DOHH2 (cell line): Measurements from ENCODE around the gene ZBTB3.
A peak's percentile ranks its signal among the peaks of the same experiment; 100 is the strongest.
"Not testable (repeated sequence)": the region's sequence is repeated elsewhere in the genome, so short reads cannot be mapped to it uniquely, and the experiment has no call there.

ENCODE experiments used
- H3F3A ChIP-seq: fragments of 200-600 bp; sonication (generic), shearing (Covaris generic); 2 replicates; pipeline ENCODE4 v1.6.0; 2016; ENCODE audit warnings: antibody characterized with exemption, mild to moderate bottlenecking; ENCODE audit not compliant: control insufficient read depth, insufficient read depth
- H3K27ac ChIP-seq: fragments of 200-600 bp; sonication (generic); 2 replicates; pipeline ENCODE4 v1.5.1; 2014; ENCODE audit warnings: low read depth, mild to moderate bottlenecking, low read length, moderate library complexity
- H3K27me3 ChIP-seq: fragments of 200-600 bp; sonication (generic); 2 replicates; pipeline ENCODE4 v1.6.1; 2014; ENCODE audit warnings: mild to moderate bottlenecking, low read length, mixed read lengths; ENCODE audit not compliant: control insufficient read depth
- H3K36me3 ChIP-seq: fragments of 200-600 bp; sonication (generic); 2 replicates; pipeline ENCODE4 v1.6.1; 2014; ENCODE audit warnings: mild to moderate bottlenecking, low read length, moderate library complexity, mixed read lengths; ENCODE audit not compliant: control insufficient read depth
- H3K4me1 ChIP-seq: fragments of 200-600 bp; sonication (generic); 2 replicates; pipeline ENCODE4 v1.6.1; 2014; ENCODE audit warnings: mild to moderate bottlenecking, low read length, mixed read lengths; ENCODE audit not compliant: control insufficient read depth
- H3K4me2 ChIP-seq: fragments of 200-600 bp; sonication (generic); 2 replicates; pipeline ENCODE4 v1.6.0; 2014; ENCODE audit warnings: mild to moderate bottlenecking, low read length, moderate library complexity
- H3K4me3 ChIP-seq: fragments of 200-600 bp; sonication (generic); 2 replicates; pipeline ENCODE4 v1.5.1; 2014; ENCODE audit warnings: mild to moderate bottlenecking, low read length, mixed read lengths
- H3K79me2 ChIP-seq: fragments of 200-600 bp; sonication (generic); 2 replicates; pipeline ENCODE4 v1.6.1; 2014; ENCODE audit warnings: mild to moderate bottlenecking, low read length, mixed read lengths; ENCODE audit not compliant: control insufficient read depth
- H3K9me2 ChIP-seq: fragments of 200-600 bp; sonication (generic); replicated peaks from 2 replicates; pipeline ENCODE4 v1.6.1; 2014; ENCODE audit warnings: mild to moderate bottlenecking, low read length, mixed read lengths; ENCODE audit not compliant: control insufficient read depth
- H3K9me3 ChIP-seq: fragments of 200-600 bp; sonication (generic); 2 replicates; pipeline ENCODE4 v1.6.1; 2014; ENCODE audit warnings: antibody characterized with exemption, low read length, mixed read lengths; ENCODE audit not compliant: control insufficient read depth, insufficient read depth
- H4K20me1 ChIP-seq: fragments of 200-600 bp; sonication (generic); 2 replicates; pipeline ENCODE4 v1.6.0; 2014; ENCODE audit warnings: low read depth, mild to moderate bottlenecking, antibody characterized with exemption, low read length, moderate library complexity; ENCODE audit not compliant: control insufficient read depth, insufficient read depth
- CTCF ChIP-seq: fragments of 200-600 bp; sonication (generic); IDR thresholded peaks from one replicate; pipeline ENCODE4 v1.5.1; 2014; ENCODE audit warnings: antibody characterized with exemption, mild to moderate bottlenecking, low read depth, low read length; ENCODE audit not compliant: poor library complexity, severe bottlenecking
- EZH2phosphoT487 ChIP-seq: fragments of 200-600 bp; sonication (generic); IDR thresholded peaks from 2 replicates; pipeline ENCODE4 v1.6.1; 2017; ENCODE audit warnings: borderline replicate concordance, mild to moderate bottlenecking, antibody characterized with exemption, low read length, moderate library complexity, mixed read lengths

The ZBTB3 gene

GRCh38 chr11:62771144-62772021 lies 17.4 kb upstream of the ZBTB3 start, which contains the start of gene TAF6L:
Gene TAF6L, plus strand, starts transcription at chr11:62771396. Its CDS starts 4,388 bp downstream, at chr11:62775784.
- no peaks in the 10 kb centered on the region for H3K27me3 ChIP-seq
- H3K9me3 ChIP-seq, result no peaks in the 10 kb centered on the region
- no peak for TF ChIP-seq EZH2phosphoT487
- TF ChIP-seq CTCF, result no peak
- peaks cover 28% of the 10 kb centered on the region for H3K36me3 ChIP-seq
- peaks cover 37% of the 10 kb centered on the region for H3K79me2 ChIP-seq
- H3F3A ChIP-seq, result peaks cover 16% of the 10 kb centered on the region
- H3K27ac ChIP-seq, result peak within 1 kb of the TSS; percentile 74
- peak within 1 kb of the TSS; percentile 97 for H3K4me3 ChIP-seq
- no peaks in the 10 kb centered on the region for H3K9me2 ChIP-seq
- peaks cover 31% of the 10 kb centered on the region for H3K4me1 ChIP-seq
- H4K20me1 ChIP-seq, result no peaks in the 10 kb centered on the region
- peak within 1 kb of the TSS; percentile 96 for H3K4me2 ChIP-seq

- H3K27me3 ChIP-seq, result no peaks in the 10 kb centered on the region
- no peaks in the 10 kb centered on the region for H4K20me1 ChIP-seq
- no peak for TF ChIP-seq CTCF
- no peak for TF ChIP-seq EZH2phosphoT487
- H3F3A ChIP-seq, result peaks cover 16% of the 10 kb centered on the region
- no peaks in the 10 kb centered on the region for H3K9me2 ChIP-seq
- H3K9me3 ChIP-seq, result no peaks in the 10 kb centered on the region
- peaks cover 37% of the 10 kb centered on the region for H3K79me2 ChIP-seq
- peak overlapping the region; percentile 96 for H3K4me2 ChIP-seq
- peak overlapping the region; percentile 97 for H3K4me3 ChIP-seq
- peaks cover 27% of the 10 kb centered on the region for H3K36me3 ChIP-seq
- H3K27ac ChIP-seq, result peak overlapping the region; percentile 74
- peaks cover 31% of the 10 kb centered on the region for H3K4me1 ChIP-seq
Observed at GRCh38 chr11:62770778-62771143, 16.8 kb upstream of the ZBTB3 start.

GRCh38 chr11:62760867-62761227 lies 6.9 kb upstream of the ZBTB3 start:
- peak overlapping the region; percentile 98 for H3K4me3 ChIP-seq
- H3K36me3 ChIP-seq, result peaks cover 26% of the 10 kb centered on the region
- 0 out of 2 replicates have a peak overlapping the region, but pooled peaks have one; percentile 12 for H3K27ac ChIP-seq

More at GRCh38 chr11:62760867-62761227, 6.9 kb upstream of the ZBTB3 start:
- H3K27me3 ChIP-seq, H3K9me2 ChIP-seq, H4K20me1 ChIP-seq, H3K9me3 ChIP-seq, H3F3A ChIP-seq: not testable (repeated sequence)
- Histone ChIP-seq H3K4me1 (peaks cover 11% of the 10 kb centered on the region), H3K4me2 (peak overlapping the region; percentile 86), H3K79me2 (peaks cover 20% of the 10 kb centered on the region)
